ENCODE measurements around the gene SETMAR.

DNA sequence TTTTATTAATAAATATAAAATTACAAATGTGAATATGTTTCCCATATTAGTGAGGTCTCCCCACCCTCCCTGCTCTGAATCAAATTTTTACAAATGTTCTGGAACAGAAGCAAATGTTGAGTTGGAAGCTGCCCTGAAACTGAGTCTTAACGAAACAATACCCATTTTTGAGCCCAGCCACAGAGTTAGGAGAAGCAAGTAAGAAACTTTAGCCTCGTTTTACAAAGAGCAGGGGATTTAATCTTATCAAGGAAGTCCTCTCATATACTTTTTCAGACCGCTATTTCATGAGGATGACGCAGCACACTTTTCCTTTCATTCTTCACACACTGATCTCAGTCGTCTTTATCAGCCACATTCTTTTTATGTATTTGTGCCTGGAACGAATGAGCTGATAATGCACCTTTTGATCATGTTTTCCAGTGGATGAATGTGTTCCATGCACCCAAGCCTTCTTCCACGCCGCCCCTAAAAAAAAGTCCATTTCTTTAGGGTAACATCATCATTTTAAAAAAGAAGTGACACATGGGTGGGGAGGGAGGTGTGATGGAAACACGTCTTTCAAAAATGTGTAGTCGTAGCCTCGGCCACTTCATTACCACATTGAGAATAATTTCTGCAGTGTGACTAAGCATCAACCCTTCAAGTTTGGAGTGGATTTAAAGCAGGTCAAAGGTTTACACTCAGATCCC, 48.1 kb downstream of the SETMAR start:
- TF ChIP-seq POLR2A (IDR thresholded peaks at IDR 0.05) (no peak), CTCF (IDR thresholded peaks at IDR 0.05) (no peak)
